ENCODE data around the gene CTAG1B.
"Not testable (repeated sequence)": the region's sequence is repeated elsewhere in the genome, so short reads cannot be mapped to it uniquely, and the experiment has no call there.

CTAG1B gene

GRCh38 chrX:154592505-154592904 is 26.6 kb downstream of the CTAG1B start:
- TF ChIP-seq CTCF (conservative IDR thresholded peaks at IDR 0.05; ENCODE audit: low read depth, low read length) = no peak
- no peak for DNase-seq (ENCODE audit: low read depth)
- no peak overlapping the region for H3K4me3 ChIP-seq (ENCODE audit: low read depth, low read length)

GRCh38 chrX:154590415-154590814 is 28.7 kb downstream of the CTAG1B start:
- DNase-seq (ENCODE audit: low read depth); H3K4me3 ChIP-seq (ENCODE audit: low read depth, low read length): not testable (repeated sequence)

- not testable (repeated sequence) for H3K4me3 ChIP-seq (ENCODE audit: low read depth, low read length); DNase-seq (ENCODE audit: low read depth)
Measured at GRCh38 chrX:154584585-154585183, 34.4 kb downstream of the CTAG1B start, which contains the start of gene CTAG1A. Gene CTAG1A, plus strand, starts transcription at chrX:154585133. Its CDS starts 74 bp downstream, at chrX:154585207.

GRCh38 chrX:154582994-154583393 is 36.1 kb downstream of the CTAG1B start:
- H3K4me3 ChIP-seq (ENCODE audit: low read depth, low read length); DNase-seq (ENCODE audit: low read depth): not testable (repeated sequence)

GRCh38 chrX:154575076-154575475 is 44.0 kb downstream of the CTAG1B start:
- DNase-seq (ENCODE audit: low read depth); H3K4me3 ChIP-seq (ENCODE audit: low read depth, low read length): not testable (repeated sequence)

GRCh38 chrX:154573061-154573460 is 46.0 kb downstream of the CTAG1B start:
- not testable (repeated sequence) for H3K4me3 ChIP-seq (ENCODE audit: low read depth, low read length); DNase-seq (ENCODE audit: low read depth)

GRCh38 chrX:154570361-154570760 is 48.7 kb downstream of the CTAG1B start:
- not testable (repeated sequence) for DNase-seq (ENCODE audit: low read depth); H3K4me3 ChIP-seq (ENCODE audit: low read depth, low read length)
